Inflammatory macrophage (primary cell): ENCODE results near the gene CLDN8.

Source experiments
- DNase-seq, 2 donors: peaks; one replicate each; pipeline ENCODE4 v3.0.0-alpha.2; 2020 to 2022

The CLDN8 gene

DNA sequence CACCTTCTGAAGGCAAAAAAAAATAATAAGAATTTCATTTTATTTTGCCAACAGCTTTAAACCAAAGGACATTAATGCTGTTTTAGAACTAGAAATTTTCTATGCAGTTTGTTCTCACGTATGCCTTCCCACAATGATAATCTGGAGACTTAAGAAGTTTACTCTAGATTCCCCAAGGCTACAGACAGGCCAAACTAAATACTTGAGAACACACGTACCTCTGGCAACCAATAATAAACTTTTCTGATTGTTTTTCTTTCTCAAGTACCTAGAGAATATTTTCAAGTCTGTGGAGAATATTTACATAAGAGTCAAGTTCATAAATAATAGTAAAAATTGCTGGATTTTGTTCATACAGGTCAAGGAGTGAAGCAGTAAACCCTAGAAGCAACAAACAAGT lies 15.9 kb downstream of the CLDN8 start:
- no peak for DNase-seq

DNA sequence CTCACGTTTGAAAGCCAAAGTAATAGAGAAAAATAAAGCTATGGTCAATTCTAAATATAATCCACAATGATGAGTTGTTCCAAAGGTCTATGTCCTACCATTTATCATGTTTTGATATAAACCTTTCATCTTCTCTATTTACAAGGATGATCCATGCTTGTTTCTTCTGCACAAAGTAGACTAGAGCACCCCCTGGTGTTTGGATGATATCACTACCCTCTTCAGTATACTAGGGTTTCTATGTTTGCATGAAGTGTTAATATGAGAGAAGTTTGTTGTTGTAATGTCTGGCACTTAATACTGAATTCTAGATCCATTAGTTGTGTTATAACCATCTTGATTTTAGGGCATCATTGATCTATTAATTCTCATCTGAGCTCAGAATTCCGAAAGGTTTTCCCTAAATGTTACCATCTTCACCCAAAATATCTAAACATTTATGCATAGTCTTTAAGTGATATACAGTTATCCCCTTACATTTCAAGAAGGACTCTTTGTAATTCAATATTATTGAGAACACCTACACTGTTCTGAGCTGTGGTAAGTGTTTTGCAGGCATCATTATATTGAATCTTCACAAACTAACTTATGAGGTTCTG lies 21.1 kb downstream of the CLDN8 start:
- peak; percentile 17 to 34 for DNase-seq

DNA sequence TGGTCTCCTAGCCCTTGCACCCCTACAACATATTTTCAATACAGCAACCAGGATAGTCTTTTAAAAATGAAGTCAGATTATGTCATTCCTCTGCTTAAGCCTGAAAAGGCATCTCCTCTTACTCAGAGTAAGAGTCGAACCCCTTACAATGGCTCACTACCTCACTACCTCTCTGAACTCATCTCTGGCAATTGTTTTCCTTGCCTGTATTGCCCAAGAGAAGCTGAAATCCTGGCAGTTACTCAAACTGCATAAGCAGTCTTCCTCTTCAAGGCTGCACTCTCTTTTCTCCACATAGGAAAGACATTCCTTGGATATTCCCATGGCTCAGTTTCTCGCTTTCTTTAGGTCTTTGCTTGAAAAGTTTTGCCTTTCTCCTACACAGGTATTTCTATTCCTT lies 22.7 kb downstream of the CLDN8 start:
- no peak for DNase-seq

DNA sequence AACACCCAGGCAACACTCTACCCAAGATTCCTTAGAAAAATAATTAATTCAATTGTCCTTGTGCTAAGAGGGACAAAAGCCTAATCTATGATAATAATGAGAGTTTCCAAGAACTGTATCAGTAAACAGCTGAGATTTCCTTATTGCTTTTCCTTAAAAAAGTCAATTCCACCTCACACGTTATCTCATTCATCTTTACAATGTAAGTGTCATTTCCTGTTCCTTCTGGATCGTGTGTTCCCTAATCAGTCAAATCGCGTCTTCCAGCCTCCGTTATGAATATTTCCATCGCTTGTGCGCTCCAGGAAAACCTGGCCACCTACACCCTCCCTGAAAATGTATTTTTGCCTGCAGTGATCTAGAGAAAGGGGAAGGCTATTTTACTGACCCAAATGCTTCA lies 25.3 kb downstream of the CLDN8 start:
- no peak for DNase-seq

DNA sequence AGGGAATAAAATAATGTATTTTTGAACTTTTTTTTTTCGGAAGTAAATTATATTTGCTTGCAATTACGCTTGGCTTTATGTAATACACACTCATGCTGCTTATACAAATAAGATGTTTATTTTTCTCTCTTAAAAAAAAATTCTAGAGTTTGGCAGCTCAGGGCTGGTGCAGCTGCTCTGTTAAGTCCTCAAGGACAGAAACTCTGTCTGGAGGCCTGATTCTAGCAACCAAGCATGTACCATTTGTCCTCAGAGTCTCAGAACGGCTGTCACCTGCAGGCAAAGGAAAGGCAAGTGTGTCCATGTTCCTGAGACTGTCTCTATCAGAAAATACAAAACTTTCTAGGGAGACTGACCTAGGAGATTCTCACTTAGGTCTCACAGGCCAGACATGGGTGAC lies 26.1 kb downstream of the CLDN8 start:
- no peak for DNase-seq

DNA sequence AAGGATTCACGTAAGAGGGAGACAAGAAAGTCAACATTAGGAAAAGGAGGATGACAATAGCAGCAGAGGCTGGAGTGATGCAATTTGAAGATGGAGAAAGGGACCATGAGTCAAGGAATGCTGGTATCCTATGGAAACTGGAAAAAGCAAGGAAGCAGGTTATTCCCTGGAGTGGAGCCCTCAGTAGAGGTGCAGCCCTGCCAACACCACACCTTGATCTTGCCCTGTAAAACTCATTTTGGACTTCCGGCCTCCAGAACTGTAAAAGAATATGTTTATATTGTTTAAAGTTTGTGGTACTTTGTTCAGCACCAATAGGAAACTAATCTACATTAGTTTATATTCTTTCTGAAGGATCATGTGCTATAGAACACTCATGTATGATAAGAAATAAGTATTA lies 29.7 kb downstream of the CLDN8 start:
- DNase-seq, result no peak

DNA sequence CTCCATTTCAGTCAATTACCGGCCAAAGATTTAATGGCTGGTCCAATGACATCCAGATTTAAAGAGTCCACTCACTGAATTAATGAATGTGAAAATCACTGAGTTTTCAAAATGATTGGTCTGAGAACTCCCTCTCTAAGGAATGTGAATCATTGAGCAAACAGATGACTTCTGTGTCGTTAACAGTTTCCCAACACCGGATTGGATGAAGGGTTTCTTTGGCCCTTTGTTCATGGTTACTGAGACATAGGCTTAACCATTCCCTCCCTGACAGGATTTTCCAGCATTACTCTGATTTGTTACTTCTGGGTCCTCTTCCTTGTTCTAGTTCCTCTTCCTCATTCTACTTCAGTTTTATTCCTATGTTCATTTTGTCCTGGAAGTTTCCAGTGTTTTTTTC lies 47.8 kb downstream of the CLDN8 start:
- DNase-seq, result no peak

DNA sequence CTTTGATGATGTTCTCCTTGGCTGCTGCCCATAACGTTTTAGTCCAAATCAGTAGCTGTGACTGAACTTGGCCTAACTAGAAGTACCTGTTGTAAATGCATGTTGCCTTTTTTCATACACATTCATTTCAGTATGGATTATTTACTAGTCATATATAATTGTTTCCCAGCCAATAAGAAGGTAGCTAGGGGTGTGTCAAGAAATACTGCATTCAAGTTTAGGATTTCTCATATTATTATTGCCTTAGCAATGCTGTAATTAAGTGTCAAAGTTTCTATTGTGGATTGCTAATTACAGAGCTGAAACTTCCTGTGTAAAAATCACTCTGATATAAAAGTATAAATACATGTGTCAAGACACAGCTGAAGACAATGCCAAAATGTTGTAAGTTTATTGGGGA lies 49.2 kb downstream of the CLDN8 start, which contains the start of gene CLDN17:
Gene CLDN17 (minus strand): TSS at position 101 of the 400 bp plus-strand sequence. CDS start 188 bp downstream, outside the sequence.
- no peak for DNase-seq

DNA sequence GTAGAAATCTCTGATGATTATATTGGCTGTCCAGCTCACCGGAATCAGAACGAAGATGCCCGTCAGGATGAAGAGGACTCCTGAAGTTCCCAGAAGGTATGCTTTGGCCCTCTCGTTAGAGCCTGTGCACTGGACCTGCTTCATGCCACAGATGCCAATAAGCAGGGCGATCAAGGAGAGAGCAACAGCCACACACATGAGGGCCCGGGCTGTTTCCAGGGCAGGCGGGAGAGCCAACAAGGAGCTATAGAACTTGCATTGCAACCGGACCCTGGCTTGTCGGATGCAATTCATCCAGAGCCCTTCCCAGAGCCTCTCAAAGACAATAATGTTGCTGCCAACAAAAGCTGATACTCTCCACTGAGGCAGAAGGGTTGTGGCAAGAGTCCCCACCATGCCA lies 49.7 kb downstream of the CLDN8 start:
- no peak for DNase-seq

DNA sequence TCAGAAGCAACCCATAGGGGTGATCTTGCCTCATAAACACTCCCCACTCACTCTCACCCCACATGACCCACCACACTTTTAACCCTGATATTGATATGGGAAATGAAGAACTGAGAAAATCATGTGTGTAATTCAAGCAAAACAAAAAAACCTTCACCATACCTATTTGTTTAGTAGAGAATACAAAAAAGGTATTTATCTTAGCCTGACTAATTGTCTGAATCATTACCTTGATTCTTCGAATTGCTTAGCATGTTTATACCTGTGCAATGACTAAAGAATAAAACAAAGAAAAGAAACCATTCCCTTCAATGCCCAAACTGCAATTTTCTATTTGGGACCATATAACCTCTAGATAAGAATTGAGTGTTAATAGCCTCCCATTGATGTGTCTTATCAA lies 51.1 kb downstream of the CLDN8 start:
- no peak for DNase-seq
